ENCODE data around the gene CCL4L2.
"Not testable (repeated sequence)": the region's sequence is repeated elsewhere in the genome, so short reads cannot be mapped to it uniquely, and the experiment has no call there.

CCL4L2 gene

GRCh38 chr17:36196131-36196486, 14.8 kb upstream of the CCL4L2 start:
- H3K4me2 ChIP-seq (ENCODE audit: insufficient read depth, low read length), result no peak overlapping the region

GRCh38 chr17:36197387-36197703, 13.5 kb upstream of the CCL4L2 start:
- no peak for TF ChIP-seq CTCF (IDR thresholded peaks at IDR 0.05; ENCODE audit: borderline replicate concordance, extremely low read depth, low read length, poor library complexity, severe bottlenecking)
- no peak for TF ChIP-seq EZH2 (IDR thresholded peaks at IDR 0.05; ENCODE audit: borderline replicate concordance, low read depth, low read length, severe bottlenecking)
- no peaks in the 10 kb centered on the region for H3K9me3 ChIP-seq (ENCODE audit: insufficient read depth, low read length, severe bottlenecking)
- no peak overlapping the region for H3K4me2 ChIP-seq (ENCODE audit: insufficient read depth, low read length)
- H3K36me3 ChIP-seq (ENCODE audit: insufficient read depth, low read length), result no peaks in the 10 kb centered on the region
- H3K27ac ChIP-seq (ENCODE audit: low read length), result 0 out of 2 replicates have a peak overlapping the region, but pooled peaks have one; percentile 36
- H3K4me1 ChIP-seq (ENCODE audit: insufficient read depth, low read length), result peaks cover 41% of the 10 kb centered on the region
- H3K4me3 ChIP-seq (ENCODE audit: low read depth in 1 of 2, low read length in 2 of 2), result no peak overlapping the region
- H3K79me2 ChIP-seq (ENCODE audit: insufficient read depth, low read length), result no peaks in the 10 kb centered on the region
- no peaks in the 10 kb centered on the region for H3K27me3 ChIP-seq (ENCODE audit: insufficient read depth, low read length, poor library complexity)
- no peak overlapping the region for H2AFZ ChIP-seq (ENCODE audit: low read depth, low read length)
- no peaks in the 10 kb centered on the region for H4K20me1 ChIP-seq (ENCODE audit: insufficient read depth, low read length)
- ATAC-seq (ENCODE audit: insufficient read depth, low read depth) (no peak), DNase-seq (no peak)
- H3K9ac ChIP-seq (ENCODE audit: low read depth, low read length), result no peak overlapping the region

More at GRCh38 chr17:36196131-36196486, 14.8 kb upstream of the CCL4L2 start:
- Histone ChIP-seq H3K9me3 (ENCODE audit: insufficient read depth, low read length, severe bottlenecking) (no peaks in the 10 kb centered on the region), H3K79me2 (ENCODE audit: insufficient read depth, low read length) (no peaks in the 10 kb centered on the region), H3K27me3 (ENCODE audit: insufficient read depth, low read length, poor library complexity) (no peaks in the 10 kb centered on the region), H3K4me3 (ENCODE audit: low read depth in 1 of 2, low read length in 2 of 2) (no peak overlapping the region), H2AFZ (ENCODE audit: low read depth, low read length) (0 out of 2 replicates have a peak overlapping the region, but pooled peaks have one; percentile 24), H3K4me1 (ENCODE audit: insufficient read depth, low read length) (peaks cover 41% of the 10 kb centered on the region), H3K27ac (ENCODE audit: low read length) (peak overlapping the region; percentile 28; the same call in 1 of the 2 replicates), H4K20me1 (ENCODE audit: insufficient read depth, low read length) (no peaks in the 10 kb centered on the region), H3K36me3 (ENCODE audit: insufficient read depth, low read length) (no peaks in the 10 kb centered on the region), H3K9ac (ENCODE audit: low read depth, low read length) (no peak overlapping the region; the same call in 1 of the 2 replicates)
- no peak for TF ChIP-seq CTCF (IDR thresholded peaks at IDR 0.05; ENCODE audit: borderline replicate concordance, extremely low read depth, low read length, poor library complexity, severe bottlenecking)
- TF ChIP-seq EZH2 (IDR thresholded peaks at IDR 0.05; ENCODE audit: borderline replicate concordance, low read depth, low read length, severe bottlenecking), result no peak
- ATAC-seq (ENCODE audit: insufficient read depth, low read depth) (no peak), DNase-seq (no peak)

GRCh38 chr17:36198831-36199465, 11.9 kb upstream of the CCL4L2 start:
- H3K9me3 ChIP-seq (ENCODE audit: insufficient read depth, low read length, severe bottlenecking), result no peaks in the 10 kb centered on the region
- H3K79me2 ChIP-seq (ENCODE audit: insufficient read depth, low read length), result no peaks in the 10 kb centered on the region
- H2AFZ ChIP-seq (ENCODE audit: low read depth, low read length), result no peak overlapping the region
- no peak overlapping the region for H3K9ac ChIP-seq (ENCODE audit: low read depth, low read length)
- H3K27ac ChIP-seq (ENCODE audit: low read length), result no peak overlapping the region
- ATAC-seq (ENCODE audit: insufficient read depth, low read depth) (no peak), DNase-seq (no peak)
- TF ChIP-seq EZH2 (IDR thresholded peaks at IDR 0.05; ENCODE audit: borderline replicate concordance, low read depth, low read length, severe bottlenecking), result no peak
- TF ChIP-seq CTCF (IDR thresholded peaks at IDR 0.05; ENCODE audit: borderline replicate concordance, extremely low read depth, low read length, poor library complexity, severe bottlenecking), result no peak
- no peak overlapping the region for H3K4me2 ChIP-seq (ENCODE audit: insufficient read depth, low read length)
- H3K27me3 ChIP-seq (ENCODE audit: insufficient read depth, low read length, poor library complexity), result no peaks in the 10 kb centered on the region
- H3K36me3 ChIP-seq (ENCODE audit: insufficient read depth, low read length), result no peaks in the 10 kb centered on the region
- H3K4me3 ChIP-seq (ENCODE audit: low read depth in 1 of 2, low read length in 2 of 2), result no peak overlapping the region
- H3K4me1 ChIP-seq (ENCODE audit: insufficient read depth, low read length), result peaks cover 42% of the 10 kb centered on the region
- H4K20me1 ChIP-seq (ENCODE audit: insufficient read depth, low read length), result no peaks in the 10 kb centered on the region

- H3K9me3 ChIP-seq (ENCODE audit: insufficient read depth, low read length, severe bottlenecking); H3K79me2 ChIP-seq (ENCODE audit: insufficient read depth, low read length); H2AFZ ChIP-seq (ENCODE audit: low read depth, low read length); DNase-seq; H3K36me3 ChIP-seq (ENCODE audit: insufficient read depth, low read length); H4K20me1 ChIP-seq (ENCODE audit: insufficient read depth, low read length); H3K9ac ChIP-seq (ENCODE audit: low read depth, low read length); H3K4me2 ChIP-seq (ENCODE audit: insufficient read depth, low read length); H3K27me3 ChIP-seq (ENCODE audit: insufficient read depth, low read length, poor library complexity); H3K4me3 ChIP-seq (ENCODE audit: low read depth in 1 of 2, low read length in 2 of 2); ATAC-seq (ENCODE audit: insufficient read depth, low read depth): not testable (repeated sequence)
- H3K4me1 ChIP-seq (ENCODE audit: insufficient read depth, low read length), result peaks cover 47% of the 10 kb centered on the region
- H3K27ac ChIP-seq (ENCODE audit: low read length), result peak overlapping the region; percentile 64
These were observed 9.8 kb upstream of the CCL4L2 start for GRCh38 chr17:36201102-36201501.

- not testable (repeated sequence) for H3K27me3 ChIP-seq (ENCODE audit: insufficient read depth, low read length, poor library complexity); H3K4me3 ChIP-seq (ENCODE audit: low read depth in 1 of 2, low read length in 2 of 2); H3K9me3 ChIP-seq (ENCODE audit: insufficient read depth, low read length, severe bottlenecking); H3K36me3 ChIP-seq (ENCODE audit: insufficient read depth, low read length); H3K79me2 ChIP-seq (ENCODE audit: insufficient read depth, low read length); H3K4me2 ChIP-seq (ENCODE audit: insufficient read depth, low read length); H4K20me1 ChIP-seq (ENCODE audit: insufficient read depth, low read length); H2AFZ ChIP-seq (ENCODE audit: low read depth, low read length)
- H3K9ac ChIP-seq (ENCODE audit: low read depth, low read length), result peak overlapping the region; percentile 8; the same call in 1 of the 2 replicates
- DNase-seq (peak; percentile 78), ATAC-seq (ENCODE audit: insufficient read depth, low read depth) (peak; percentile 93)
- peaks cover 49% of the 10 kb centered on the region for H3K4me1 ChIP-seq (ENCODE audit: insufficient read depth, low read length)
- peak overlapping the region; percentile 64 for H3K27ac ChIP-seq (ENCODE audit: low read length)
These were observed 9.4 kb upstream of the CCL4L2 start for GRCh38 chr17:36201506-36201905.
